ENCODE results near the gene PANK2. TPM values are rescaled to one million over a fixed set of nuclear protein-coding genes. Genes with fewer than 3 reads are reported as not detected.
"Not testable (repeated sequence)": the region's sequence is repeated elsewhere in the genome, so short reads cannot be mapped to it uniquely, and the experiment has no call there.

The PANK2 gene
- 10 to 100 TPM; 47.6 to 50.3 TPM for total RNA-seq

DNA sequence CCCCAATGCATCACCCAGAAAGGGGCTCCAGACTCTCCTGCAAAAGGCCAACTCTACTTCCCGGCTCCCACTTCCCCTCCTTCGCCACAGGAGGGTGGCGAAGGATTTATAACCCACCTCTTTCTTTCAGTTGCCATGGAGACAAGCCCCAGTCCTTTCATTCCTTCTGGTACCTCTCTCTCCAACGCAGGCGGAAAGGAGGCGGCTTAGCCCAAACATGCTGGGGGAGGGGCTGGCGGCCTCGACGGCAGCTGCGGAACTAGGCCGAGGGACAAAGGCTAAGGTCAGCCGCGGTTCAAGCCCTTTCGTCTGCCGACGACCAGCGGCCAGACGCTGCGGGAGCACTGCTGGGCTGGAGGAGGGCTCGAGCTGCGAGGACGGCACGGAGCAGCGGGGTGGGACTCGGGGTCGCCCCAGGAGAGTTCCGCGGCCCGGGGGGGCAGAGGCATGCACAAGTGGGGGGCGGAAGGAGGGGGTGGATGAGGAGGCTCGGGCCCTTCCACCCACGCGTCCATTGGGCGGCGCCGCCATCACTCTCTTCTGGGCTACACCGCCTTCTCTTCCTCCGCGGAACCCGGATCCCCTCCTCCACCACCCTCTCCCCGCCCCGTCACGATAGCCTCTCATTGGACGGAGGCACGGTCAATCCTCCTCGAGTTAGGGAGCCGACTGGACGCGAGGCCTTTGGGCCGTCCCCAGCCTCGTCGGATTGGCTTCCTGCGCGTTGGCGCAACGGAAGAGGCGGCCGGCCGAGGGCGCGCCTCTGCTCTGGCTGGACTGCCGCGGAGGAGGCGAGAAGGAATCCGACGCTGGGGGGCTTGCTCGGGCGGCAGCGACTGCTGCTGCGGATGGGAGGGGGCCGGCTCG, at the start of gene PANK2:
Gene PANK2 (plus strand): TSS at position 766 of the 867 bp plus-strand sequence.
- H3K4me3 Mint-ChIP-seq: peak within 1 kb of the TSS; percentile 100
- CTCF ChIA-PET: interaction anchor here (1.1 kb wide), 2 partner anchors 76 to 188 kb away, joined by 3 read pairs; no protein-coding TSS in a partner anchor
- DNase-seq (peak; percentile 98), ATAC-seq (peak; percentile 98)
- H3K36me3 Mint-ChIP-seq (ENCODE audit: low read depth): peaks cover 43% of the 10 kb centered on the region
- TF ChIP-seq, protein P1, sequence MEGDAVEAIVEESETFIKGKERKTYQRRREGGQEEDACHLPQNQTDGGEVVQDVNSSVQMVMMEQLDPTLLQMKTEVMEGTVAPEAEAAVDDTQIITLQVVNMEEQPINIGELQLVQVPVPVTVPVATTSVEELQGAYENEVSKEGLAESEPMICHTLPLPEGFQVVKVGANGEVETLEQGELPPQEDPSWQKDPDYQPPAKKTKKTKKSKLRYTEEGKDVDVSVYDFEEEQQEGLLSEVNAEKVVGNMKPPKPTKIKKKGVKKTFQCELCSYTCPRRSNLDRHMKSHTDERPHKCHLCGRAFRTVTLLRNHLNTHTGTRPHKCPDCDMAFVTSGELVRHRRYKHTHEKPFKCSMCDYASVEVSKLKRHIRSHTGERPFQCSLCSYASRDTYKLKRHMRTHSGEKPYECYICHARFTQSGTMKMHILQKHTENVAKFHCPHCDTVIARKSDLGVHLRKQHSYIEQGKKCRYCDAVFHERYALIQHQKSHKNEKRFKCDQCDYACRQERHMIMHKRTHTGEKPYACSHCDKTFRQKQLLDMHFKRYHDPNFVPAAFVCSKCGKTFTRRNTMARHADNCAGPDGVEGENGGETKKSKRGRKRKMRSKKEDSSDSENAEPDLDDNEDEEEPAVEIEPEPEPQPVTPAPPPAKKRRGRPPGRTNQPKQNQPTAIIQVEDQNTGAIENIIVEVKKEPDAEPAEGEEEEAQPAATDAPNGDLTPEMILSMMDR (IDR thresholded peaks at IDR 0.05): no peak
- no peaks in the 10 kb centered on the region for H3K27me3 Mint-ChIP-seq
- peak within 1 kb of the TSS; percentile 98 for H3K27ac Mint-ChIP-seq
- POLR2A ChIA-PET: no interaction called here
- peaks cover 38% of the 10 kb centered on the region for H3K4me1 Mint-ChIP-seq (ENCODE audit: low read depth)
- intact Hi-C loops (cut with micrococcal nuclease): loop anchor here (10.0 kb wide), 1 partner anchor 196 kb away; no protein-coding TSS in a partner anchor
- H3K9me3 Mint-ChIP-seq: no peaks in the 10 kb centered on the region

DNA sequence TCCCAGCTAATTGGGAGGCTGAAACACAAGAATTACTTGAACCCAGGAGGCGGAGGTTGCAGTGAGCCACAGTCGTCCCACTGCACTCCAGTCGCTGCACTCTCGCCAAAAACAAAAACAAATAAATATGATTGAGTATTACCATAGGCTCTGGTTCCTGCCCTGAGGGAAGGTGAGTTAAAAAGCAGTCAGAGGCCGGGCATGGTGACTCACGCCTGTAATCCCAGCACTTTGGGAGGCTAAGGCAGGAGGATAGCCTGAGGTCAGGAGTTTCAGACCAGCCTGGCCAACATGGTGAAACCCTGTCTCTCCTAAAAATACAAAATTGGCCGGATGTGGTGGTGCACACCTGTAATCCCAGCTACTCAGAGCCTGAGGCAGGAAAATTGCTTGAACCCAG, 49.0 kb upstream of the PANK2 start:
- CTCF ChIA-PET; ATAC-seq; H3K4me1 Mint-ChIP-seq (ENCODE audit: low read depth); POLR2A ChIA-PET; intact Hi-C loops (cut with micrococcal nuclease); H3K27ac Mint-ChIP-seq; DNase-seq; H3K36me3 Mint-ChIP-seq (ENCODE audit: low read depth); H3K4me3 Mint-ChIP-seq; H3K9me3 Mint-ChIP-seq; H3K27me3 Mint-ChIP-seq: not testable (repeated sequence)

DNA sequence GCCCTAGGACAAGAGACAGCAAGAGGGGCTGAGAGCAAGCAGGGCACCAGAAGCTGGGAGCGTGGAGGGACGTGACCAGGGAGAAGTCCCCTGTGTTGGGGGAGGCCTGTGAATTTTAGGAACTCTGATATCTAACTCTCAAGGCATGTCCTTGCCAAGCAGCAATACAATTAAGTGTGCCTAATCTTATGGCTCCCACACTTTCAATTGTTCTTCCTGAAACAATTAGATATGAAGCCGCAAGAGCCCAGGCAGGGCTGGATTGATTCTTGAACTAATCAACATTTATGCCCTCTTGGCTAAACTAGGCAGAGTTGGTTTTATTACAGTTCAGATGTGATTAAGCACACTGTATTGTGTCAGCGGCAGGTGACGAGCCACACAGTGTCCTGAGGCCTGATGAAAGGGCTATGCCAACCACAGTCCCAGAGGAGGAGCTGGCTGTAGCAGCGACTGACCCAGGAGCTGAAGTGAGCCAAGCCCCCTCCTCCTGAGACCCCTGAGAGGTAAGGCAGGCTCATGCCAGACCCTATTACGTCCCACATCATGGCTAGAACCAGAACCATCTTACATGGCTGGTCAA, 46.7 kb upstream of the PANK2 start:
- no peak for ATAC-seq
- CTCF ChIA-PET: interaction anchor here (1.1 to 3.6 kb wide), 3 partner anchors 13 to 75 kb away, joined by 3 to 19 read pairs (median 3); partner anchors contain the start of genes ADISSP and CENPB
- Mint-ChIP-seq H3K27me3 (no peaks in the 10 kb centered on the region), H3K4me3 (no peak overlapping the region), H3K27ac (no peak overlapping the region), H3K4me1 (ENCODE audit: low read depth) (peaks cover 5% of the 10 kb centered on the region), H3K9me3 (no peaks in the 10 kb centered on the region), H3K36me3 (ENCODE audit: low read depth) (no peaks in the 10 kb centered on the region)
- POLR2A ChIA-PET: interaction anchor here (0.6 to 1.5 kb wide), 2 partner anchors 10 to 230 kb away, joined by 3 read pairs; no protein-coding TSS in a partner anchor
- intact Hi-C loops (cut with micrococcal nuclease): no loop called here
- TF ChIP-seq, protein P1 (IDR thresholded peaks at IDR 0.05): no peak
- DNase-seq: no peak

DNA sequence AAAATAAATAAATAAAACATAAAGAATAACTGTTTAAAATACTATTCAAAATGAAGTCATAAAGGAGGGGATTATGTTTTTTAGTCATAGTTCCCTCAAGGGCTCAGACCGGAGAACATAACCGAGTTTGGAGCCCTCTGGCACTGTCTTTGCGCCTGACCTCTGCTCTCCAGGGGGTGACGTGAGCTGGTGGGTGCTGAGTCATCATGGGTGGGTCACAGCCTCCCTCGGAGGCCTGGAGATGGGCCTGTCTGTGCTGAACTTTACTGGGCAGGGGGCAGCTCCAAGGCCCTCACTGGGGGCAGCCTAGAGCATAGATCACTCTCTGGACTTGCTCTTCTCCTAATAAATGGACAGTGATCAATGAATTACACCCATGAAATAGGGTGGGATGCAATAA, 45.7 kb upstream of the PANK2 start:
- DNase-seq (peak; percentile 23), ATAC-seq (no peak)
- ChIA-PET CTCF (interaction anchor here (0.6 to 3.6 kb wide), 3 partner anchors 12 to 57 kb away, joined by 3 to 19 read pairs (median 3); partner anchors contain the start of gene CENPB), POLR2A (interaction anchor here (1.5 kb wide), 1 partner anchor 11 kb away, joined by 3 read pairs; no protein-coding TSS in a partner anchor)
- no peaks in the 10 kb centered on the region for H3K27me3 Mint-ChIP-seq
- H3K4me3 Mint-ChIP-seq: no peak overlapping the region
- no peaks in the 10 kb centered on the region for H3K9me3 Mint-ChIP-seq
- peaks cover 12% of the 10 kb centered on the region for H3K4me1 Mint-ChIP-seq (ENCODE audit: low read depth)
- TF ChIP-seq, protein P1 (IDR thresholded peaks at IDR 0.05): no peak
- no peak overlapping the region for H3K27ac Mint-ChIP-seq
- H3K36me3 Mint-ChIP-seq (ENCODE audit: low read depth): no peaks in the 10 kb centered on the region
- intact Hi-C loops (cut with micrococcal nuclease): no loop called here

DNA sequence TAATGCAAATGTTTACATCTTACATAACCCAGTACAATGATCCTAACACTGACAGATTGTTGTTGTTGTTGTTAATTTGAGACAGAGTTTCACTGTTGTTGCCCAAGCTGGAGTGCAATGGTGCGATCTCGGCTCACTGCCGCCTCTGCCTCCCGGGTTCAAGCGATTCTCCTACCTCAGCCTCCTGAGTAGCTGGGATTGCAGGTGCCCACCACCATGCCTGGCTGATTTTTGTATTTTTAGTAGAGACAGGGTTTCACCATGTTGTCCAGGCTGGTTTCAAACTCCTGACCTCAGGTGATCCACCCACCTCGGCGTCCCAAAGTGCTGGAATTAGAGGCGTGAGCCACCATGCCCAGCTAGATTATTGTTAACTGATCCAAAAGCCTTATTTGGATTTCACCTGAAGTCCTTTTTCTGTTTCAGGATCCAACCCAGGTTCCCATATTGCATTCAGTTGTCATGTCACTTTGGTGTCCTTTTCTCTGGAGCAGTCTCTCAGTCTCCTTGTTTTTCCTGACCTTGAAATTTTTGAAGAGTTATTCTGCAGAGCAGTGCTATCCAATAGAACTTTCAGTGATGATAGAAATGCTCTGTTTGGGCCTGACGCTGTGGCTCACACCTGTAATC, 45.1 kb upstream of the PANK2 start:
- DNase-seq; H3K36me3 Mint-ChIP-seq (ENCODE audit: low read depth); H3K27me3 Mint-ChIP-seq; intact Hi-C loops (cut with micrococcal nuclease); H3K4me3 Mint-ChIP-seq; ATAC-seq; H3K9me3 Mint-ChIP-seq; H3K27ac Mint-ChIP-seq: not testable (repeated sequence)
- POLR2A ChIA-PET: interaction anchor here (1.4 kb wide), 1 partner anchor 11 kb away, joined by 3 read pairs; no protein-coding TSS in a partner anchor
- H3K4me1 Mint-ChIP-seq (ENCODE audit: low read depth): peaks cover 16% of the 10 kb centered on the region
- CTCF ChIA-PET: interaction anchor here (1.5 to 3.6 kb wide), 2 partner anchors 11 to 26 kb away, joined by 3 to 19 read pairs; no protein-coding TSS in a partner anchor
